ENCODE results near the gene LRMDA.

The LRMDA gene

GRCh38 chr10:75646916-75647315, 215.5 kb downstream of the LRMDA start:
- H2AFZ ChIP-seq (ENCODE audit: low read depth): no peak overlapping the region
- no peaks in the 10 kb centered on the region for H4K20me1 ChIP-seq (ENCODE audit: insufficient read depth)
- H3K27me3 ChIP-seq (ENCODE audit: insufficient read depth, low read depth): no peaks in the 10 kb centered on the region
- no peak overlapping the region for H3K27ac ChIP-seq
- no peak overlapping the region for H3K4me2 ChIP-seq
- TF ChIP-seq CTCF (conservative IDR thresholded peaks at IDR 0.05; ENCODE audit: low read depth, low read length): no peak
- no peak overlapping the region for H3K9ac ChIP-seq
- no peaks in the 10 kb centered on the region for H3K36me3 ChIP-seq (ENCODE audit: insufficient read depth)
- no peaks in the 10 kb centered on the region for H3K4me1 ChIP-seq (ENCODE audit: low read depth, poor library complexity, severe bottlenecking)
- H3K4me3 ChIP-seq (IDR thresholded peaks at IDR 0.05; ENCODE audit: insufficient read depth, low read depth, low read length): no peak overlapping the region
- H3K79me2 ChIP-seq (ENCODE audit: insufficient read depth, low read depth): no peaks in the 10 kb centered on the region

GRCh38 chr10:75647675-75648074, 216.3 kb downstream of the LRMDA start:
- no peak overlapping the region for H3K4me2 ChIP-seq
- TF ChIP-seq CTCF (conservative IDR thresholded peaks at IDR 0.05; ENCODE audit: low read depth, low read length): no peak
- H3K27me3 ChIP-seq (ENCODE audit: insufficient read depth, low read depth): no peaks in the 10 kb centered on the region
- H4K20me1 ChIP-seq (ENCODE audit: insufficient read depth): no peaks in the 10 kb centered on the region
- H3K4me1 ChIP-seq (ENCODE audit: low read depth, poor library complexity, severe bottlenecking): no peaks in the 10 kb centered on the region
- no peaks in the 10 kb centered on the region for H3K79me2 ChIP-seq (ENCODE audit: insufficient read depth, low read depth)
- H3K27ac ChIP-seq: no peak overlapping the region
- no peaks in the 10 kb centered on the region for H3K36me3 ChIP-seq (ENCODE audit: insufficient read depth)
- no peak overlapping the region for H3K4me3 ChIP-seq (IDR thresholded peaks at IDR 0.05; ENCODE audit: insufficient read depth, low read depth, low read length)
- no peak overlapping the region for H2AFZ ChIP-seq (ENCODE audit: low read depth)
- H3K9ac ChIP-seq: no peak overlapping the region

- Histone ChIP-seq H3K4me1 (ENCODE audit: low read depth, poor library complexity, severe bottlenecking) (no peaks in the 10 kb centered on the region), H3K4me3 (IDR thresholded peaks at IDR 0.05; ENCODE audit: insufficient read depth, low read depth, low read length) (no peak overlapping the region), H3K27me3 (ENCODE audit: insufficient read depth, low read depth) (no peaks in the 10 kb centered on the region), H3K79me2 (ENCODE audit: insufficient read depth, low read depth) (no peaks in the 10 kb centered on the region), H3K36me3 (ENCODE audit: insufficient read depth) (no peaks in the 10 kb centered on the region), H3K9ac (no peak overlapping the region), H4K20me1 (ENCODE audit: insufficient read depth) (no peaks in the 10 kb centered on the region), H3K27ac (no peak overlapping the region), H2AFZ (ENCODE audit: low read depth) (no peak overlapping the region), H3K4me2 (no peak overlapping the region)
- no peak for TF ChIP-seq CTCF (conservative IDR thresholded peaks at IDR 0.05; ENCODE audit: low read depth, low read length)
Observed at GRCh38 chr10:75648351-75648750, 216.9 kb downstream of the LRMDA start.

- Histone ChIP-seq H3K9ac (no peak overlapping the region), H3K79me2 (ENCODE audit: insufficient read depth, low read depth) (no peaks in the 10 kb centered on the region), H3K4me1 (ENCODE audit: low read depth, poor library complexity, severe bottlenecking) (no peaks in the 10 kb centered on the region), H3K36me3 (ENCODE audit: insufficient read depth) (no peaks in the 10 kb centered on the region), H3K4me3 (IDR thresholded peaks at IDR 0.05; ENCODE audit: insufficient read depth, low read depth, low read length) (no peak overlapping the region), H4K20me1 (ENCODE audit: insufficient read depth) (no peaks in the 10 kb centered on the region), H3K27ac (no peak overlapping the region), H3K27me3 (ENCODE audit: insufficient read depth, low read depth) (no peaks in the 10 kb centered on the region), H3K4me2 (no peak overlapping the region), H2AFZ (ENCODE audit: low read depth) (no peak overlapping the region)
- no peak for TF ChIP-seq CTCF (conservative IDR thresholded peaks at IDR 0.05; ENCODE audit: low read depth, low read length)
Observed at GRCh38 chr10:75648854-75649253, 217.4 kb downstream of the LRMDA start.

GRCh38 chr10:75649466-75649865, 218.0 kb downstream of the LRMDA start:
- Histone ChIP-seq H3K36me3 (ENCODE audit: insufficient read depth) (no peaks in the 10 kb centered on the region), H3K4me1 (ENCODE audit: low read depth, poor library complexity, severe bottlenecking) (no peaks in the 10 kb centered on the region), H3K27ac (no peak overlapping the region), H3K4me2 (no peak overlapping the region), H3K79me2 (ENCODE audit: insufficient read depth, low read depth) (no peaks in the 10 kb centered on the region), H3K9ac (no peak overlapping the region), H3K4me3 (IDR thresholded peaks at IDR 0.05; ENCODE audit: insufficient read depth, low read depth, low read length) (no peak overlapping the region), H4K20me1 (ENCODE audit: insufficient read depth) (no peaks in the 10 kb centered on the region), H2AFZ (ENCODE audit: low read depth) (no peak overlapping the region), H3K27me3 (ENCODE audit: insufficient read depth, low read depth) (no peaks in the 10 kb centered on the region)
- no peak for TF ChIP-seq CTCF (conservative IDR thresholded peaks at IDR 0.05; ENCODE audit: low read depth, low read length)
